NCI-H1930 (cell line): ENCODE results near the gene EGF.
"Not testable (repeated sequence)": the region's sequence is repeated elsewhere in the genome, so short reads cannot be mapped to it uniquely, and the experiment has no call there.

ENCODE experiments used
- DNase-seq, 2 experiments: peaks; one replicate each; lab custom pipeline; 2025; lab: John Stamatoyannopoulos, UW

EGF gene

GRCh38 chr4:109912706-109913595, at the start of gene EGF:
Gene EGF (plus strand): TSS chr4:109912883. CDS start chr4:109913336, 453 bp downstream.
- DNase-seq, result no peak

DNA sequence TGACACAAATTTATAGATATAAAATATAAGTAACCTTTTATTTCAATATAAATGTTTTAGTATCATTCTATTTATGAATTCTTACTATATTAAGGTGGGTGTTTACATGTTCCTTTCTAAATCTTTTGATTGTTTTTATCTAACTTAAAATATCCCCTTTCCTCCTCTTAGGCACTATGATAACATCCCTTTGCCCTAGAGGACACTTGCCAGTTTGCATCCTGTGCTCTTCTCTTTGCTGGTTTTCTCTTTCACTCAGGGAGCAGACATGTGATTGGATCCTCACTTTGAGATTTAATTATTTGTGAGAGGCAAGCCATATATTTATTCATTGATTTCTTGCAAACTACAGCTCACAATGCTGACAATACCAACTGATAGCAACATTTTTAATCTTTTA, 48.5 kb upstream of the EGF start:
- no peak for DNase-seq

DNA sequence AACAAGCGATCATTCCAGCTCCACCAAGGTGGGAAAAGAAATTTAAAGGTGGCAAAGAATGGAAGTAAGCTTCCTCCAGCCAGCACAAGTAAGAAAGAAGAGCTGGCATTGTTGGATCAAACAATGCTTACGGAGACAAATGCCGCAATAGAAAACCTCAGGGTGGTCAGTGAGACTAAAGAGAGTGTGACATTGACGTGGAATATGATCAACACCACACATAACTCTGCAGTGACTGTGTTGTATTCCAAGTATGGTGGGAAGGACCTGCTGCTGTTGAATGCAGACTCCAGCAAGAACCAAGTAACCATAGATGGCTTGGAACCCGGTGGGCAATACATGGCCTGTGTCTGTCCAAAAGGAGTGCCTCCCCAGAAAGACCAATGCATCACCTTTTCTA, 42.6 kb upstream of the EGF start:
- DNase-seq, result no peak

DNA sequence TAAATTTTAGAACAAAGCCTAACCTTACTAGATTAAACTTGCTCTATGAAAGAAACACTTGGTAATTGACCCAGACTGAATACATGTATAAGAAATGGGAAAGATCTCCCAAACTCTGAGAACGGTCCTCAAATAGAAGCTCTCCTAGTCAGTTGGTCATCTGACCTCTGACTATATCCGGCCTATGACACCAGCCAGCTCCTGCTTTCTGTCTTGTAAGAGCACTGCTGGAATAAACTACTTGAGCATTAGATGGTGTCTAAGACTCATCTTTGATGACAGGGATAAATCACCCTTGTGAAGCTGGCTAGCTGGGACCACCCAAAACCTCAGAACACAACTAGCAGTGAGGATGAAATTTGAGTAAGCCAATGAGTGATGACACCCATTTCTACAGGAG, 40.6 kb upstream of the EGF start:
- DNase-seq, result no peak

GRCh38 chr4:109872950-109873656, 39.6 kb upstream of the EGF start:
- DNase-seq, result no peak

DNA sequence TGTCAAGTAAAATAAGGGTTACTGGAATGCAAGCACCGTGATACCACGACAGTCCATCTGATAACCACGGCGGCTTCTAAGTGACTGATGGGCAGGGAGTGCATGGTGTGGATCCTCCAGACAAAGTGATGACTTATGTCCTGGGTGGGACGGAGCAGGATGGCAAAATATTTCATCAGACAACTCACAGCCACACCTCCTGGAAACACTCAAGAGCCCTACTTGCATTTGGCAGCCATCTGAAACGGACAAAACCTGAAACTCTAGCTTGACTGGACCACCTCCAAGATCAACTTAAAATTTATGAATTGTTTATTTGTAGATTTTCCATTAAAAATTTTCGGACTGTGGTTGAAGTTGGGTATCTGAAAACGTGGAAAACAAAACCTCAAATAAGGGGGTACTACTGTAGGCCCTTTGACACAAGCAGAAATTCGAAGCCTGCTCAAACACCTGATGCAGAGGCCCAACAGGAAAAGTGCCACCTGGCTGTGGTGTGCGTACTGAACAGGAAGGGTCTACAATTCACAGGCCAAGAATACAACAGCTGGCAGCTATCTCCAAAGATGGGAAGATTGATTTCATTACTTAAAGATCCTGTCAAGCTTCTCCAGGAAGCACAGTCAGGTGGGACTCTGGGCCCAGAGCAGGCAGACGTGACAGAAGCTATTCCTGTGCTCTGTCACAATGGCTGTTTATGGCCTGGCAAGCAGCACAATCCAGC, 38.7 kb upstream of the EGF start:
- DNase-seq, result no peak

DNA sequence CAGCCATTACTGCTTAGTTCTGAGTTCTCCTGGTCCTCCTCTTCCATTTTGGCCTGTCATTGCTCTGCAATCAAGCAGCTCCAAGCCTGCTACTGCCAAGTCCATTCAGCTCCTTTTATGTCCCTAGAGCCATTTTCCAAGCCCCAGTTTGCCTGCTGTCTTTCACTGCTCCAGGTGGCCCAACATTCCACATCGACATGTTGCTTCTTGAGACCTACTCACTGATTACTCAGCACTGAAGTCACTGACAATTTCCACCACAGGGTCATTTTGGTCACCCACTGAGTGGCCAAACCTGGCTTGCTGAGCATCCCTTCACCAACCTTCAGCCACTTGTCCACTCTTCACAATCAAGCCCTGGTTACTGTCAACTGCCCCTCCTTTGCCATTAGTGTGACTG, 37.6 kb upstream of the EGF start:
- no peak for DNase-seq

DNA sequence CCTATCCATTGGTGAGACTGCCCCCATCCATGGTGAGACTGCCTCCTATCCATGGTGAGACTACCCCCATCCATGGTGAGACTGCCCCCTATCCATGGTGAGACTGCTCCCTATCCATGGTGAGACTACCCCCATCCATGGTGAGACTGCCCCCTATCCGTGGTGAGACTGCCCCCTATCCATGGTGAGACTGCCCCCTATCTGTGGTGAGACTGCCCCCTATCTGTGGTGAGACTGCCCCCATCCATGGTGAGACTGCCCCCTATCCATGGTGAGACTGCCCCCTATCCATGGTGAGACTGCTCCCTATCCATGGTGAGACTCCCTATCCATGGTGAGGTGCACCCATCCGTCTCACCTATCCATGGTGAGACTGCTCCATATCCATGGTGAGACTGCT, 37.1 kb upstream of the EGF start:
- not testable (repeated sequence) for DNase-seq

- DNase-seq, result no peak
Measured at GRCh38 chr4:109876634-109877265, 35.9 kb upstream of the EGF start.

- no peak for DNase-seq
Measured at GRCh38 chr4:109877400-109877799, 35.3 kb upstream of the EGF start.

DNA sequence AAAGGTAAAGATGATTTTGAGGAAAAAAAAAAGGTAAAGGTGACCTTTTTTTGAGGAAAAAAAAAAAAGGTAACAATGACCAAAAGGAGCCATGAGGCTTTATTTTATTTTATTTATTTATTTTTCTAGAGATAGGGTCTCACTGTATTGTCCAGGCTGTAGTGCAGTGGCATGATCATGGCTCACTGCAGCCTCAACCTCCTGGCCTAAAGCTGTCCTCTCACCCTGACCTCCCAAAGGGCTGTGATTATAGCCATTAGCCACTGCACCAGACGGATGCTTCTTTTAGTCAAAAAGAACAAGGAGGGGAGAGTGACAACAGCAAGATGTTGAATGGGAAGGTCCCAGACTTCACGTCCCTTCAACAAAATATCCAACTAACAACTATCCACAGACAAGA, 34.3 kb upstream of the EGF start:
- DNase-seq, result no peak

GRCh38 chr4:109879081-109879480, 33.6 kb upstream of the EGF start:
- DNase-seq, result no peak

DNA sequence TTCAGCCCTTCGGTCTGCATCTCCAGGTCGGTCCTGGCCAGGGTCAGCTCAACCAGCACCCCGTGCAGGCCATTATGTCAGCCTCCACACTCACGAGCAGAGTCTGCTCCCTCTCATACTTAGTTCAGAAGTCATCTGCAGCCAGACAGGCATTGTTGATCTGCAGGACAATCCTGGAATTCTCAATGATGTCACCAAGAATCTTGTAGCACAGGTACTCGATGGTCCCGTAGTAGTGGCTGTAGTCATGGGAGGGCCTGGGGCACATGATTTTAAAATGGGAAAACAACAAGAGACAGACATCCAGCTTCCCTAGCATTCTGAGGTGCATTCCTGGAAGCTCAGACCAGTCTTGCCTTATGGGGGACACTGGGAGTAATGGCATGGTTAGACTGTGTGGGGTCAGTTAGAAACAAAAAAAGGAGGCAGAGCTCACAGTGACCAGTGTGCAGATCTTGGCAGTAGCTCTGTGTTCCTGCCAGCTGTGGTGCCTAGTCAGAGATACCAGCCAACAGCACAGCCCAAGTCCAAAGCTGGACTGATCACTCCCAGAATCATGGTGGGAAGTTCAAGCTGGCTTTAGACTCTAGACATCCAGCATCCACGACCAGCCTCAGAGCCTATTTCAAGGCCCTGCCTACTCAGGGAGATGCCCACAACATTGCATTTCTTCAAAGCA, 32.9 kb upstream of the EGF start:
- no peak for DNase-seq

DNA sequence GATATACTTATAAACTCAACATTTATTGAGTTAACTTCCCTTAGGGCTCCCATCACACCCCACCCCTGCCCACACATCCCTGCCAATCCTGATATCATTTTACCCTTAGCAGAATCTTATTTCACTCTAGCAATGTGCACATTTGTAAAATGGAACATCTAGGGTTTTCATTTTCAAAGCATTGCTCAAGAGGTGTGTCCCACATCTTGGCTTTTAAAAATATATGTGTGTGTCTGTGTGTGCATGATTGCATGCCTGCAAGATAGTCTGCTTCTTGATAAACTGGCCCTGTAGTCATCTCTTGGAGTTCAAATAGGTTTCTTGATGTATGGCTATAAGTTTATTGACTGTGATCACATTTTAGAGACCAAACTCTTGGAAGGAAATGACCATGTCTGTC, 26.4 kb upstream of the EGF start:
- DNase-seq, result no peak

- no peak for DNase-seq
Measured at GRCh38 chr4:109887071-109887470, 25.6 kb upstream of the EGF start.

DNA sequence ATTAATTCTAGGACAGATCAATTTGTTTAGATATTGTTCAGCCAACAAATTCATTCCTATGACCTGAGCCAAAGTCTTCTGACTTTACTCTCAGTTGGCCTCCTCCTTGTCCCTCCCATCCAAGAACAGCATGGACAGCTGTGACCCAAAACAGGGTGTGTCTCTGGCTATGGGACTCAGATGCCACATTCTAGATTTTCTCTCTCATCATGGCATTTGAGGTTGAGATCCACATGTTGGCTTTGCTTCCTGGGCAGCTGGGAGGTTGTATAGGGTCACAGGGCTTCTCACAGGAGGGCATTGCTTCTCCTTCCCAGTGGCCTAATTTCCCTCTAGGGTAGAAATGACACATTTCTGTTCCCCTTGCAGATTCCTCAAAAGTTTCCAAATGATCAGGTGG, 22.6 kb upstream of the EGF start:
- DNase-seq, result no peak

GRCh38 chr4:109902559-109903251, 10.0 kb upstream of the EGF start:
- DNase-seq, result no peak

- no peak for DNase-seq
Measured at GRCh38 chr4:109908731-109909130, 4.0 kb upstream of the EGF start.

DNA sequence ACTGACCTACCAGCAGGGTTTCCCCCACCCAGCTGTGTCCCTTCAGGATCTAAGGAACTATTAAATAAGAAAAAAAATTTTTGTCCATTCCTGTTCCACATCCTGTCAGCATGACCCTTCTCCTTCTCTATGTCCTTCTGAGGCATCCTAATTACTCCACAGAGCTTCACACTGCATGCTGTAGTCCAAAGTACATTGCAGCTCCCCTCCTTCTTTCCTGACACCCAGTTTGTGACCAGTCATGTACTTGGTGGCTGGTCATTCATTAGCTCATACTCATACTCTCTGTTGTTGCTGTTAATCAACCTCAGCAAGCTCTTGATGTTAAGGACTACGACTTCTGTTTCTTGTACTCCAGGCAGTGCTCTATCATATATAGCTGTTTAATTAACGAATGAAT, 2.4 kb upstream of the EGF start:
- DNase-seq, result no peak

- DNase-seq, result no peak
Measured at GRCh38 chr4:109913596-109914241, 1.0 kb downstream of the EGF start.

DNA sequence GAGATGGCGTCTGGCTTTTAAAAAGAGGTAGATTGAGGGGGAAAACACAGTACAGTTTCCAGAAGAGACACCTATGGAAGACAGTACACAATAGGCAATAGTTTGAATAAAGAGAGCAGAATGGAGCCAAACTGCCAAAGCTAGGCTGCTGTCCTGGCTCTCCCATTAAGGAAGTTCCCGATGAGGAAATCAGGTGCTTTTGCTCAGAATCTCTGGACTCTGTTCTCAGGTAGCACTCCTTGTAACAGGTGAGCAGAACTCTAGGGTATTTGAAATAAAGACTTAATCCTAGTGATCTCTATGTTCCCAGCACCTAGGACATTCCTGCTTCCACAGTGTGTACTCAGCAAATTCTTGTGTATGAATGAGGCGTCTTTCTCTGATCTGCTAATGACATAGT, 1.6 kb downstream of the EGF start:
- DNase-seq, result no peak
